Activated CD4-positive, CD25-positive, alpha-beta regulatory T cell treated with anti-CD3 and anti-CD28 coated beads, Interleukin-2, amount 50 U/mL, for 24 hours (primary cell): ENCODE data around the gene PROSER2.
A peak's percentile ranks its signal among the peaks of the same experiment; 100 is the strongest.

Source experiments
- ATAC-seq, 2 donors: fragments of 150-1000 bp; cut with Tn5 transposase; one replicate each; pipeline ENCODE4 v1.10.0; 2021; ENCODE audit warnings: mild to moderate bottlenecking in 1 of 2, moderate library complexity in 1 of 2

Gene PROSER2

GRCh38 chr10:11870900-11871400 lies 47.8 kb downstream of the PROSER2 start:
- ATAC-seq: no peak

GRCh38 chr10:11871466-11871865 lies 48.3 kb downstream of the PROSER2 start:
- no peak for ATAC-seq

GRCh38 chr10:11874568-11875493 lies 51.7 kb downstream of the PROSER2 start:
- peak in 1 of 2 donors; percentile 28 for ATAC-seq

- ATAC-seq: no peak
These were observed 52.5 kb downstream of the PROSER2 start for GRCh38 chr10:11875494-11876281.

- no peak for ATAC-seq
These were observed 53.2 kb downstream of the PROSER2 start for GRCh38 chr10:11876324-11876723.

GRCh38 chr10:11876805-11877590 lies 53.8 kb downstream of the PROSER2 start:
- no peak for ATAC-seq

- no peak for ATAC-seq
These were observed 54.4 kb downstream of the PROSER2 start for GRCh38 chr10:11877591-11877905.

- ATAC-seq: no peak
These were observed 55.6 kb downstream of the PROSER2 start for GRCh38 chr10:11878776-11879175.

- no peak for ATAC-seq
These were observed 56.4 kb downstream of the PROSER2 start for GRCh38 chr10:11879387-11880094.

- no peak for ATAC-seq
These were observed 57.2 kb downstream of the PROSER2 start for GRCh38 chr10:11880151-11881029.

- ATAC-seq: no peak
These were observed 57.9 kb downstream of the PROSER2 start for GRCh38 chr10:11881030-11881476.

- ATAC-seq: no peak
These were observed 58.6 kb downstream of the PROSER2 start for GRCh38 chr10:11881477-11882417.

GRCh38 chr10:11882646-11883375 lies 59.7 kb downstream of the PROSER2 start:
- no peak for ATAC-seq

GRCh38 chr10:11884706-11885423 lies 61.7 kb downstream of the PROSER2 start:
- no peak for ATAC-seq

- no peak for ATAC-seq
These were observed 62.4 kb downstream of the PROSER2 start for GRCh38 chr10:11885437-11886137.

GRCh38 chr10:11886138-11886474 lies 63.0 kb downstream of the PROSER2 start:
- no peak for ATAC-seq

- ATAC-seq: no peak
These were observed 63.7 kb downstream of the PROSER2 start for GRCh38 chr10:11886851-11887250.
